Panc1 (cell line): Measurements from ENCODE around the gene RTP1. TPM values are rescaled to one million over a fixed set of nuclear protein-coding genes. Genes with fewer than 3 reads are reported as not detected.

Experiments
- ATAC-seq: fragments of 200-7000 bp; cut with Tn5 transposase; 2 replicates; pipeline ENCODE4 v1.9.1; 2020; ENCODE audit warnings: mild to moderate bottlenecking, moderate library complexity
- BruUV-seq: library from RNA; stranded (reverse); fragments of 400-500 nt; replicated peaks from 2 replicates; lab custom pipeline; 2021; lab: Mats Ljungman, UMichigan
- CTCF ChIA-PET: fragments of 300-600 bp; sonication (Branson Sonifier 250); formaldehyde crosslinking; loops from one replicate; lab custom pipeline; 2022; ENCODE audit warnings: antibody characterized with exemption; lab: Charles Lee
- POLR2A ChIA-PET: fragments of 300-600 bp; sonication (Branson Sonifier 250); formaldehyde crosslinking; loops from one replicate; lab custom pipeline; 2022; ENCODE audit warnings: antibody characterized with exemption; lab: Charles Lee
- DNase-seq: peaks from one replicate; pipeline ENCODE4 v3.0.0-alpha.2; 2010; ENCODE audit warnings: low read depth, low spot score
- H3K27ac ChIP-seq: 2 replicates; pipeline ENCODE4 v1.5.1; 2011; ENCODE audit warnings: mild to moderate bottlenecking, low read length, inconsistent platforms
- H3K27me3 ChIP-seq: fragments of 200-500 bp; sonication (Bioruptor generic); 2 replicates; pipeline ENCODE4 v1.6.0; 2014; ENCODE audit warnings: low read length, inconsistent platforms; ENCODE audit not compliant: control insufficient read depth, insufficient read depth
- H3K36me3 ChIP-seq: fragments of 200-500 bp; sonication (Bioruptor generic); 2 replicates; pipeline ENCODE4 v1.5.1; 2014; ENCODE audit warnings: inconsistent platforms, mild to moderate bottlenecking, low read length, moderate library complexity; ENCODE audit not compliant: control insufficient read depth, insufficient read depth
- H3K4me1 ChIP-seq: 2 replicates; pipeline ENCODE4 v1.5.1; 2011; ENCODE audit warnings: inconsistent platforms, mild to moderate bottlenecking, low read length, moderate library complexity; ENCODE audit not compliant: control insufficient read depth, insufficient read depth
- H3K4me3 ChIP-seq, 2 experiments: 2 replicates each; pipeline ENCODE4 v1.5.1; 2011 to 2012; ENCODE audit warnings: low read depth in 2 of 2, low read length in 2 of 2, mild to moderate bottlenecking in 2 of 2, inconsistent platforms in 1 of 2, moderate library complexity in 1 of 2
- H3K9me3 ChIP-seq: fragments of 200-500 bp; sonication (Bioruptor generic); 2 replicates; pipeline ENCODE4 v1.5.1; 2014; ENCODE audit warnings: low read depth, mild to moderate bottlenecking, inconsistent platforms, low read length, moderate library complexity; ENCODE audit not compliant: control insufficient read depth, insufficient read depth
- CTCF ChIP-seq: fragments of 450-650 bp; IDR thresholded peaks from 2 replicates; pipeline ENCODE4 v1.5.1; 2017; ENCODE audit warnings: mild to moderate bottlenecking
- POLR2AphosphoS5 ChIP-seq: IDR thresholded peaks from 2 replicates; pipeline ENCODE4 v1.6.1; 2012; ENCODE audit warnings: mild to moderate bottlenecking, low read depth, low read length, moderate library complexity
- REST ChIP-seq, 2 experiments: IDR thresholded peaks; 2 replicates each; pipeline ENCODE4 v1.6.1; 2011 to 2012; ENCODE audit warnings: low read depth in 2 of 2, control low read depth in 1 of 2, low read length in 1 of 2, mild to moderate bottlenecking in 1 of 2, moderate library complexity in 1 of 2; ENCODE audit not compliant: insufficient read depth in 1 of 2
- SIN3A ChIP-seq: IDR thresholded peaks from 2 replicates; pipeline ENCODE4 v1.6.1; 2012; ENCODE audit warnings: low read depth, mild to moderate bottlenecking, low read length, moderate library complexity, borderline replicate concordance; ENCODE audit not compliant: insufficient read depth
- TCF7L2 ChIP-seq: IDR thresholded peaks from 2 replicates; pipeline ENCODE4 v1.6.1; 2011; ENCODE audit warnings: mild to moderate bottlenecking, low read depth, low read length, inconsistent platforms
- in situ Hi-C: cut with HindIII; loops from 2 replicates; pipeline ENCODE4 v1.10.0; 2016; ENCODE audit warnings: low sequenced_read_pairs, low pct_unique_long_range_greater_than_20kb
- intact Hi-C: fragments of 100-400 bp; cut with micrococcal nuclease; formaldehyde crosslinking; loops from one replicate; pipeline ENCODE4 v1.10.0; 2022; ENCODE audit not compliant: unreplicated experiment
- total RNA-seq: library from RNA; stranded (reverse); gene quantifications from one replicate; pipeline ENCODE4 v1.2.1, GENCODE V29; 2021; ENCODE audit not compliant: unreplicated experiment

The RTP1 gene
- total RNA-seq, 1 experiment from 2014 or later: not detected

GRCh38 chr3:187236962-187237361, 39.7 kb downstream of the RTP1 start:
- CTCF ChIA-PET: no interaction called here
- Histone ChIP-seq H3K4me3 (no peak overlapping the region), H3K4me1 (no peaks in the 10 kb centered on the region), H3K27ac (no peak overlapping the region), H3K27me3 (peaks cover 4% of the 10 kb centered on the region; the same call in 1 of the 2 replicates), H3K36me3 (no peaks in the 10 kb centered on the region), H3K9me3 (no peaks in the 10 kb centered on the region)
- ATAC-seq (no peak), DNase-seq (no peak)
- intact Hi-C loops: no loop called here
- BruUV-seq: no TSS peak
- POLR2A ChIA-PET: no interaction called here
- TF ChIP-seq TCF7L2 (no peak), SIN3A (no peak), REST (IDR thresholded peaks at IDR 0.05; ENCODE audit: insufficient read depth in 1 of 2, low read depth in 2 of 2, low read length in 1 of 2) (no peak), POLR2AphosphoS5 (no peak), CTCF (no peak)
- in situ Hi-C loops: no loop called here

GRCh38 chr3:187237741-187238140, 40.5 kb downstream of the RTP1 start:
- H3K4me1 ChIP-seq: no peaks in the 10 kb centered on the region
- POLR2A ChIA-PET: no interaction called here
- no peaks in the 10 kb centered on the region for H3K27me3 ChIP-seq
- TF ChIP-seq REST (IDR thresholded peaks at IDR 0.05; ENCODE audit: insufficient read depth in 1 of 2, low read depth in 2 of 2, low read length in 1 of 2): no peak
- ATAC-seq (no peak), DNase-seq (no peak)
- H3K36me3 ChIP-seq: no peaks in the 10 kb centered on the region
- no TSS peak for BruUV-seq
- H3K27ac ChIP-seq: no peak overlapping the region
- CTCF ChIA-PET: no interaction called here
- in situ Hi-C loops: no loop called here
- intact Hi-C loops: no loop called here
- H3K4me3 ChIP-seq: no peak overlapping the region
- no peaks in the 10 kb centered on the region for H3K9me3 ChIP-seq
